ENCODE measurements around the gene ORM2.

DNA sequence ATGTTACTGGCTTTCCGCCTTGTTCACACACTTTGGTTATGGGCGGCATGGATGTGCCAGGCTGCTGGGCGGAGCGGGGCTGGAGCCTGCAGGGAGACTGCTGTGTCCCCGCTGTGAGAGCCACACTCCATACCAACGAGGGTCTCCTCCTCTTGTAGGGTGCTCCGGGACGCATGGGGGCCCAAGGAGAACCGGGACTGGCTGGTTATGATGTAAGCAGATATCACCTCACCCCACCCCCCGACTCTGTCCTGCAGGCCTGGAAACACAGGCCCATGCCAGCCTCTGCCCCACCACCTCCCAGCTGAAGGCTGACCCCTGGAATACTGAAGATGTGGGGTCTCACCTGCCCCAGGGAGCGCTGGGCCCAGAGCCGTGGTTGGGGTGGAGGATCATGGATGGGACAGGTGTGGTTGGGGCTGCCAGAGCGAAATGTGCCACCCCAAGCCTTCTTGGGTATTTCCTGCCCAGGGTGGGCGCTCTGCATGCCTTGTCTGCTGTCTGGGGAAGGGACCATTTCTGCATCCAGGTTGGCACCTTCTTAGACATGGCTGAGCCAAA, 46.0 kb upstream of the ORM2 start:
- TF ChIP-seq, protein P1, sequence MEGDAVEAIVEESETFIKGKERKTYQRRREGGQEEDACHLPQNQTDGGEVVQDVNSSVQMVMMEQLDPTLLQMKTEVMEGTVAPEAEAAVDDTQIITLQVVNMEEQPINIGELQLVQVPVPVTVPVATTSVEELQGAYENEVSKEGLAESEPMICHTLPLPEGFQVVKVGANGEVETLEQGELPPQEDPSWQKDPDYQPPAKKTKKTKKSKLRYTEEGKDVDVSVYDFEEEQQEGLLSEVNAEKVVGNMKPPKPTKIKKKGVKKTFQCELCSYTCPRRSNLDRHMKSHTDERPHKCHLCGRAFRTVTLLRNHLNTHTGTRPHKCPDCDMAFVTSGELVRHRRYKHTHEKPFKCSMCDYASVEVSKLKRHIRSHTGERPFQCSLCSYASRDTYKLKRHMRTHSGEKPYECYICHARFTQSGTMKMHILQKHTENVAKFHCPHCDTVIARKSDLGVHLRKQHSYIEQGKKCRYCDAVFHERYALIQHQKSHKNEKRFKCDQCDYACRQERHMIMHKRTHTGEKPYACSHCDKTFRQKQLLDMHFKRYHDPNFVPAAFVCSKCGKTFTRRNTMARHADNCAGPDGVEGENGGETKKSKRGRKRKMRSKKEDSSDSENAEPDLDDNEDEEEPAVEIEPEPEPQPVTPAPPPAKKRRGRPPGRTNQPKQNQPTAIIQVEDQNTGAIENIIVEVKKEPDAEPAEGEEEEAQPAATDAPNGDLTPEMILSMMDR (IDR thresholded peaks at IDR 0.05; ENCODE audit: low read depth, low read length) = no peak
- no peak for TF ChIP-seq POLR2A (IDR thresholded peaks at IDR 0.05; ENCODE audit: extremely low read depth, insufficient read length)
- TF ChIP-seq, protein P2, sequence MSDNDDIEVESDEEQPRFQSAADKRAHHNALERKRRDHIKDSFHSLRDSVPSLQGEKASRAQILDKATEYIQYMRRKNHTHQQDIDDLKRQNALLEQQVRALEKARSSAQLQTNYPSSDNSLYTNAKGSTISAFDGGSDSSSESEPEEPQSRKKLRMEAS (IDR thresholded peaks at IDR 0.05; ENCODE audit: low read depth, low read length) = no peak
- TF ChIP-seq MYC (IDR thresholded peaks at IDR 0.05; ENCODE audit: low read depth, low read length) = no peak

Data from NB4 (cell line).